Muscle of back (tissue), 11 donors: Measurements from ENCODE around the gene NUDT19. TPM values are rescaled to one million over a fixed set of nuclear protein-coding genes. Genes with fewer than 3 reads are reported as not detected.
A peak's percentile ranks its signal among the peaks of the same experiment; 100 is the strongest.
"Not testable (repeated sequence)": the region's sequence is repeated elsewhere in the genome, so short reads cannot be mapped to it uniquely, and the experiment has no call there.

Source experiments
- DNase-seq, 3 donors: peaks; one replicate each; pipeline versions ENCODE4 v3.0.0 to v3.0.0-alpha.2; 2013
- polyA plus RNA-seq, 10 donors: library from polyadenylated mRNA; unstranded; fragments of 120-200 nt; gene quantifications; one replicate each; pipeline ENCODE4 v1.2.1, GENCODE V29; 2013; ENCODE audit not compliant: insufficient read length in 10 of 10

Gene NUDT19
- polyA plus RNA-seq, 10 donors = 6.2 to 10.6 (median 8.1) TPM

DNA sequence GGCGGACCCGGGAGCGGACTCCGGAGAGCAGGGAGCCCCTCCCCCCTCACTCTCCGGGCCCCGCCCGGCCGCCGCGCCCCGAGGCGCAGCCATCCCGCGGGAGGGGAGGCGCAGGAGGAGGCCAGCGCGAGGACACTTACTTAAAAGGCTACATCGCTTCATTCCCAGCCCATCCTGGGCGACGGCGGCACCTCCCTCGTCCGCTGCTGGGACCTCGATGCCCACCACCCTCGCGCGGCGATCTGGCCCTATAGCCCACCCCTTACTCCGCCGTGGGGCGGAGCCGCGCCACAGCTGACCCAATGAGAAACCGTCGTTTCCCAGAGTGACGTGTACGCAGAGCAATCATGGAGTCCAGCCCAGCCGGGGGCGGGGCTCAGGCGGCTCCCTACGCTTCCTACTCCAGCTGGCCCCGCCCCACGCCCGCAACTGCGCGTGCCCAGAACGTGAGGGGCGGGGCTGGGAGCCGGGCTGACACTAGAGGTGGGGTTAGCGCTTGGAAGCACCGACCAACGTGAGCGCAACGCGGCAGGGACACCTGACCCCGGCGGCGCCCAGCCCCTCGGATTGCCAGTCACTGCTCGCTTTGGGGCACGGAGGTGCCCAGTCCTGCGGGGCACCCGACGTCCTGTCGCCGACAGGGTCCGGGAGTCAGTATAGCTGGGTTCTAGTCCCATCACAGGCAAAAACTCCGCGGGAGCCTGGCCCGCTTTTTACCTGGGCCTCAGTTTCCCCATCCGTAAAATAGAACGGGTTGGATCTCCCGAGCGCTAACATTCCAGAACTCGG, 16.5 kb upstream of the NUDT19 start, which contains the start of gene ANKRD27:
ANKRD27 (minus strand) TSS at position 250 of the 789 bp plus-strand sequence. CDS start 16,165 bp downstream, outside the sequence.
- peak; percentile 99 to 100 (median 99) for DNase-seq

DNA sequence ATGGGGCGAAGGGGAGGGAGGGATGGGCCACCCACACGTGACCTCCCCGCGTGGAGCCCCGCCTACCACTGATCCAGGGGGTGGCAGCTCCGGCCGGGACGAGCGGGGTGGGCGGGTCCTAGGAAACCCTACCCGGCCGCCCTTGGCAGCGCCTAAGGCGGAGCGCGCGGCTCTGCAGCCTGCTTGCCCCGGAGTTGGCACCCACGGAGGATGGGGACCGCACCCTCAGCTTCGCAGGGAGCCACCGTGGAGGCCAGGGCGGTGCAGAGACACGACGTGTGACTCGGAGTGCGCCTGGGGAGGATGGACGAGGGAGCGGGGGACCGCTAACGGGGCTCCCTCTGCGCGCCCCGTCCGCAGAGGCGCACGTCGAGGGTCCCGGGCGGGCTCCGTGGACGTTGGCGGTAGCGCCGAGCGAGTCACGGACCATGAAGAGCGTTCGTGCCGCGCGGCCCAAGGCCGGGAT, 15.9 kb upstream of the NUDT19 start, which contains the start of gene RGS9BP:
RGS9BP (plus strand) TSS at position 129 of the 466 bp plus-strand sequence. CDS start 416 bp downstream, outside the sequence.
- DNase-seq = peak; percentile 44 to 72 (median 63)

DNA sequence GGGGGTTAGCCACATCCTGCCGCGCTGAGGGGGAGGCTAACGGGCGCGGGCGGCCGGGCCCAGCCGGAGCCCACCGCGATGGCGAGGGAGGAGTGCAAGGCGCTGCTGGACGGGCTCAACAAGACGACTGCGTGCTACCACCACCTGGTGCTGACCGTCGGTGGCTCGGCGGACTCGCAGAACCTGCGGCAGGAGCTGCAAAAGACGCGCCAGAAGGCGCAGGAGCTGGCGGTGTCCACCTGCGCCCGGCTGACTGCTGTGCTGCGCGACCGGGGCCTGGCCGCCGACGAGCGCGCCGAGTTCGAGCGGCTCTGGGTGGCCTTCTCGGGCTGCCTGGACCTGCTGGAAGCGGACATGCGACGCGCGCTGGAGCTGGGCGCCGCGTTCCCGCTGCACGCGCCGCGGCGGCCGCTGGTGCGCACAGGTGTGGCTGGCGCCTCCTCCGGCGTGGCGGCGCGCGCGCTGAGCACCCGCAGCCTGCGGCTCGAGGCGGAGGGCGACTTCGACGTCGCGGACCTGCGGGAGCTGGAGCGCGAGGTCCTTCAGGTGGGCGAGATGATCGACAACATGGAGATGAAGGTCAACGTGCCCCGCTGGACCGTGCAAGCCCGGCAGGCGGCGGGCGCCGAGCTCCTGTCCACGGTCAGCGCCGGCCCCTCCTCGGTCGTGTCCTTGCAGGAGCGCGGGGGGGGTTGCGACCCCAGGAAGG, 15.3 kb upstream of the NUDT19 start:
- peak in 1 of 3 donors; percentile 36 for DNase-seq

DNA sequence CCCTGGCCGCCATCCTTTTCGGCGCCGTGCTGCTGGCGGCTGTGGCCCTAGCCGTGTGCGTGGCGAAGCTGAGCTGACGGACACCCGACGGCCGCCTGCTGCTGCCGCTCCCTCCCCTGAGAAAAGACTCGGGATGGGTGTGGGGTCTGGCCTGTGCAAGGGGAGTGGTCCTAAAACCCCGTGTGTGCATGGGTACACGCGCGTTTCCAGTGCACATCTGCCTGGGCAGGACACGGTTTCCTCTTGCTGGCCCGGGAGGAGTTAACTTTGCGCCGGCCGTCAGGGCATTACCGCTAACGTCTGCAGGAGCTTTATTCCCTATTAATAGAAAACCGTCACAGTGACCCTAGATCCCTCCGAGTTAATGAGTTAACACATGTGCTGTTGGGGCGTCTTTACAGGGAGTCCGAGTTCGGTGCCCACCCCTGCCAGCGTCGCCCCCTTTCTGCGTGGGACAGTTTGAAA, 14.7 kb upstream of the NUDT19 start:
- peak in 1 of 3 donors; percentile 13 for DNase-seq

DNA sequence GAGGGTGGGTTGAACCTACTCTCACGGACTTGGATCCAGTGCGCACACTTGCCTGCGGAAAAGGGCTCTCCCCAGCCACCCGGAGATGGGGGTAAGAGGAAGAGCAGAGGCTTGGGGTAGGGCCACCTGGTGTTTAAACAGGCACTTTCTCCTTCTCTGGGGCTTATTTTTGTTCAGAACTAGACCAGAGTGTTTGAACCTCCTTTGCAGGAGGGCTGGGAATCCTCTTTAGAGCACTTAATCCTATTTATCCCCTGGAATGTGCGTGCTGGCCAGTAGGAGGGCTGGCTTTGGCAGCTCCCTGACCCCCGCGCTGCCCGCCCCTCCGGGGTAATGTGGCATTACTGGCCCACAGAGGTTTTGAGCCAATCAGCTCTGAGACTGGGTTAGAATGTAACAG, 14.0 kb upstream of the NUDT19 start:
- peak in 1 of 3 donors; percentile 27 for DNase-seq

DNA sequence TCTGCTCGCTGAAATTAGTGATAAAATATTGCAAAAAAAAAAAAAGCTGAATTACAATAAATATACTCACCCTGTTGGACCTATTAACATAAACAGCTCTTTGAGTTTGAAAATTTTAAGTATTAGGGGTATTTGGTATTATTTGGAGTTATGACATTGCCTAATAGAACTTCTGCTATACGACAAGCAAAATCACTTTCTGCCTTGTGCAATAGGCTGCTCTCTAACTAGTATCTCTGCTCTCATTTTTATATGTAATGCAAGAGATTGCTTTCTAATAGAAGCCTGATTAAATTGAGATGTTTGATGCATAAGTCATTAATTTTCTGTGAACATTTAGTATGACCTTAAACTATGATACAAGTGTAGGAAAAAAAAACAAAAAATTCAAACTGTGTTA, 10.6 kb upstream of the NUDT19 start:
- no peak for DNase-seq

DNA sequence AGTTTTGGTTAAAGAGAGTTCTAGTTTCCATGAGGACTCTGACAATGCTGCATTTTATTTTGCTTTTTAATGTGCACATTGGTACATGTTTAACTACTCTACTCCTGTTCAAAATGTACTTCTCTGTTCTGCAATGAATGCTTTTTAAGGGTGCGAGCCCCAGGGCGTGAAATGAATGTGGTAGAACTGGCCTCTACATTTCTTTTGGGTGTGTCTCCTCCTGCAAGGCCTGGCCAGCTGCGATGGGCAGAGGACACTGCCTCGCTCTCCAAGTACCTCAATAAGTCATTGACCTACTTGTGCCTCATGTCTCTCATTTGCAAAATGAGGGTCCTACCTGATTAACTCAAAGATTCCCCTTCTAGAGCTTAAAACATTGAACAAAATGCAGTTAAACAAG, 9.3 kb upstream of the NUDT19 start:
- DNase-seq = no peak

DNA sequence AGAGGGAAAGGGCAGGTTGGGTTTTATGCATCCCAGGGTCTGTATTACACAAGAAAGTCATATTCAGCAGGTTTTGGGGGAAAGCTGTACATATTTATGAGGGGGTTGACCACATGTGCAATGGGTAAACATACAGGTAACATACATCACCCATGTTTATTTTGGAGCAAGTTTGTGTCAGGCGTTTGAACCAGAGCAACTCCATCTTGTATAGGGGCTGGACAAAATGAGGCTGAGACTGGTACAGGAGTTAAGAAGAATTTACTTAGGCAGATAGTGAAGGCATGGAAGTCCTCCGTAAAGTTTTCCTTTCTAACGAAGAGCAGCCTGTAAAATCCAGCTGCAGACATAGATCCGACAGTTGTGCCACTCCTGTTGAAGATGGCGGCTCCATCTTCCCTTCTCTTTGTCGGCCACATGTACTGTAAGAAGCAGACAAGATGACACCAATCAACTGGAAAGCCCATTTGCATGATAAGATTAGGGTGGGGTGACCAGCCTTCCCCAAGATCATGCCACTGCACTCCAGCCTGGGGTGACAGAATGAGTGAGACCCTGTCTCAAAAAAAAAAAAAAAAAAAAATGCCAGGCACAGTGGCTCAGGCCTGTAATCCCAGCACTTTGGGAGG, 4.7 kb upstream of the NUDT19 start:
- DNase-seq = no peak

DNA sequence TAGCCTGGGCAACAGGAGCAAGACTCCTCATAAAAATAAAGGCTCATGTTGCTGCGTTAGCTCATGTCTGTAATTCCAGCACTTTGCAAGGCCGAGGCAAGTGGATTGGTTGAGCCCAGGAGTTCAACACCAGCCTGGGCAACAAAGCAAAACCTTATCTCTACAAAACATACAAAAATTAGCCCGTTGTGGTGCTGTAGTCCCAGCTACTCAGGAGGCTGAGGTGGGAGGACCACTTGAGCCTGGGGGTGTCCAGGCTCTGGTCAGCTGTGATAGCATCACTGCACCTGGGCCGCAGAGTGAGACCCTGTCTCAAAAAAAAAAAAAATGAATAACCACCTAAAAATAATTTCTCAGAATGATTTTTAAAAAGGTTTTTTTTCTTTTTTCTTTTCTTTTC, 3.9 kb upstream of the NUDT19 start:
- DNase-seq = no peak

DNA sequence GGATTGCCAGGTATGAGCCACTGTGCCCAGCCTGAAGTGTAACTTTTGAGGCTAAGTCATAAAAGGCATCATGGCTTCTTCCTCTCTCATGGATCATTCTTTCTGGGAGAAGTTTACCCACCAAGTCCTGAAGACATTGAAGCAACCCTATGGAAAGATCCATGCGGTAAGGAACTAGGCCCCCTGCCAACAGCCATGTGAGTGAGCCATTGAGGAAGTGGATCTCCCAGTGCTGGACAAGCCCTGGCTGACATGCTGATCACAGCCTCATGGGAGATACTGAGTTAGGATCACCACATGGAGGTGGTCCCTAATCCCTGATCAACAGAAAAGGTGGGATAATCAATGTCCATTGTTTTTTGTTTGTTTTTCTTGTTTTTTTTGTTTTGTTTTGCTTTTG, 3.3 kb upstream of the NUDT19 start:
- peak in 1 of 3 donors; percentile 19 for DNase-seq

DNA sequence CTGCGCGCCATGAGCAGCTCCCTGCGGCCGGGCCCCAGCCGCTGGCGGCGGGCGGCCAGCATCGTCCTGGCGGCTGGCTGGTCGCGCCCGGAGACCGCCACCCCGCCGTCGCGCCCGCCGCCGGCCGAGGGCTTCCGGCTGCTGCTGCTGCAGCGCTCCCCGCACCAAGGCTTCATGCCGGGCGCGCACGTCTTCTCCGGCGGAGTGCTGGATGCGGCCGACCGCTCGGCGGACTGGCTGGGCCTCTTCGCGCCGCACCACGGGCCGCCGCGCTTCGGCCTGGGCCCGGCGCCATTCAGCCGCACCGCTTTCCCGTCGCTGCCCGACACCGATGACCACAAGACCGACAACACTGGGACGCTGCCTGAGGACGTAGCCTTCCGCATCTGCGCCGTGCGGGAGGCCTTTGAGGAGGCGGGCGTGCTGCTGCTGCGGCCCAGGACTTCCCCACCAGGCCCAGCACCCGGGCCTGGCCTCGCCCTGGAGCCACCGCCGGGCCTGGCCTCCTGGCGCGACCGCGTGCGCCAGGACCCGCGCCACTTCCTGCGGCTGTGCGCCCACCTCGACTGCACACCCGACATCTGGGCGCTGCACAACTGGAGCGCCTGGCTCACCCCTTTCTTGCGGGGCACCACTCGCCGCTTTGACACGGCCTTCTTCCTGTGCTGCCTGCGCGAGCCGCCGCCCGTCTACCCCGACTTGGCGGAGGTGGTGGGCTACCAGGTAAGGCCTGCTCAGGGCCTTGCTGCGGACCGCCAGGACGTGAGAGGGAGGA, 518 bp downstream of the NUDT19 start:
- DNase-seq = peak; percentile 47 to 93 (median 79)

DNA sequence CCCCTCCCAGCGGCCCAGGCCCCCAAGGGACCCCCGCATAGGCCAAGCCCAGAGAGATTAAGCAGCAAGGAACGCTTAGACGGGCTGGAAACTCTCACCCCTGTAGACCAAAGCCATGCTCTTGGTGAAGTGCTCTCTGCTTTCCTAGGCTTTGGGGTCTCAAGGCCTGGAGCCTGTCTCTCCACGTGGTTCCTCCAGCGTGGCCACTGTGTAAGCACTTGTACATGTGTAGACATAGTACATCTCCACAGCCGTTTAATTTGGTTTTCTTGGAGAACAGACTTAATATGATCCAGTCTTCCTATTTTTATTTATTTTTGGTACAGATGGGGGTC, 1.1 kb downstream of the NUDT19 start:
- DNase-seq = no peak

DNA sequence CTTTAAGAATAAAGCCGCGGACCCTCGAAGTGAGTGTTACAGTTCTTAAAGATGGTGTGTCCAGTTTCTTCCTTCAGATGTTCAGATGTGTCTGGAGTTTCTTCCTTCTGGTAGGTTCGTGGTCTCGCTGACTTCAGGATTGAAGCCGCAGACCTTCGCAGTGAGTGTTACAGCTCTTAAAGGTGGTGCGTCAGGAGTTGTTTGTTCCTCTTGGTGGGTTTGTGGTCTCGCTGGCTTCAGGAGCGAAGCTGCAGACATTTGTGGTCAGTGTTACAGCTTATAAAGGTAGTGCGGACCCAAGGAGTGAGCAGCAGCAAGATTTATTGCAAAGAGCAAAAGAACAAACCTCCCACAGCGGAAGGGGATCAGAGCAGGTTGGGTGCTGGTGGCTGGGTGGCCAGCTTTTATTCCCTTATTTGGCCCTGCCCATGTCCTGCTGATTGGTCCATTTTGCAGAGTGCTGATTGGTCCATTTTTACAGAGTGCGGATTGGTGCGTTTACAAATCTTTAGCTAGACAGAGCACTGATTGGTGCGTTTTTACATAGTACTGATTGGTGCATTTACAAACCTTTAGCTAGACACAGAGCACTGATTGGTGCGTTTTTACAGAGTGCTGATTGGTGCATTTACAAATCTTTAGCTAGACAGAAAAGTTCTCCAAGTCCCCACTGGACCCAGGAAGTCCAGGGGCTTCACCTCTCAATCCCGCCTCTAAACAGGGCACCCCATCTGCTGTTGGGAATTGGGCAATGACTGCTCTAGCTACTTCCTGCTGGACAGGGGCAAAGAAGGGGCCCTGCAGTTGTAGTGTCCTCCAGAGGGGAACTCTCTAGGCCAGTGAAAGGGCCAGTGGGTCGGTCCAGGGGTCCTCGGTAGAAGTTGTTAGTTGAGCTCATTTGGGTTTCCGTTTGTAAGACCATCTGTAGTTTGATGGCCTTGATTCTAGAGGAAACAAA, 1.8 kb downstream of the NUDT19 start:
- DNase-seq = not testable (repeated sequence)

DNA sequence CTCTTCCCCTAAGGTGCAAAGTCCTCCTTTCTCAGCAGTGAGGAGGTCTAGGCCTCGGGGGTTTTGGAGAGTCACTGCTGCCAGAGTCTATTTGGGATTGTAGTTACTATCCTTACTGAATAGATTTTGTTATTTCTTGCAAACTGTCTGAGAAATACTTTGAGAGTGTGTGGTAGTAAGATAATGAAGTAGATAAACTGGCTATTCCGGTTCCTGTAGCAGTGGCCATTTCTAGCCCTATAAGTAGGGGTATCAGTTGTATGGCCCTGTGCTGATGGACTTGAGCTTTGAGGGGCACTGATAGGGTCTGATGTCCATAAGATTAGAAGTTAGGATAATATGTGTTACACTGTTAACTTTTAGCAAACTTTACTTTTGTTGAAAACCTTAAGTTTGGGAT, 2.7 kb downstream of the NUDT19 start:
- not testable (repeated sequence) for DNase-seq

DNA sequence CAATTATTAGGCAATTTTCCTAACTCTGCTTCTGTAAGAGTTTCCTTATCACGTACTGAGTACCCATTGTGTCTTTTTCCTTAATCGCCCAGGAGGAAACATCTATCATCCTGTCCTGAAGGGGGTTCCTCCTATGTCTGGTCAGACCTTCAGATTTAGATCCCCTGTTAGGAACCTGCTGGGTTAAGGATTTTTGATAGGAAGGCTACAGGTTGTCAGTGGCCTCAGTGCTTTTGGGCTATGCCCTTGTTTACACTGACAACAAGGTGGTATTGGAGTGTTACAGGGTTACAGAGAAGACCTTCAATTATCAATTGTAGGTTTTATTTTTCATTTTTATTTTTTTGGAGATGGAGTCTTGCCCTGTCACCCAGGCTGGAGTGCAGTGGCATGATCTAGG, 3.2 kb downstream of the NUDT19 start:
- not testable (repeated sequence) for DNase-seq

DNA sequence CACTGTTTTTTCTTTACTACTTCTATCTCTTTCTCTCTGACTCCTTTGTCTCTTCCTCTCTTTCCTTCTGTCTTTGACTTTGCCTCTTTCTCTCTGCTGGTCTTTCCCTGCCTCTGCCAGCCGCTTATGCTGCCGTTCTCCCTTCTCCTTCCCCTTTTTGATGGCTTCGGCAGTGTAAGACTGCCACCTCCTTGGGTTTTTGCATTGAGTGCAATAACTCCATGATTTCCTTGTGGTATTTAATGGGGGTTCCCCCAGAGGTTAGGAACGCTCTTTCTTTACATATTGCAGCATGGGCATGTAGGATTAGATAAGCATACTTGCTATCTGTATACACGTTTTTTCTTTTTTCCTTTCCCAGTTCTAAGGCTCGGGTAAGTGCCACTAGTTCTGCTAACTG, 3.9 kb downstream of the NUDT19 start:
- not testable (repeated sequence) for DNase-seq

DNA sequence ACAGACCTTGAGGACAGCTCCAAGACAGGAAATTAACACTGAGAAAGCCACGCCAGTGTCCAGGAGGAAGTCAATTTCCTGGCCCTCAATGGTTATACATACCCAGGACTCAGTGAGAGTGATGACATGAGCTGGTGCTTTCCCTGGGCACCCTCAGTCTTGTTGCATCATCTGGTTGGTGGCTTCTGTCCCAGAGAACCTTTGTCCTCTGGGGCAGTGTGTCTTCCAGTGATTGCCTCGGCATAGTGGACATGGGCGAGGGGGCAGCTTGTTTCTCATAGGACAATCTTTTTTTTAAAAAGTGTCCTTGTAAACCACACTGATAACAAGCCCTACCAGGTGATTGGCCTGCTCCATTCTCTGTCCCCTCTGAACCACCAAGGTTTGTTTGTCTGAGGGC, 5.2 kb downstream of the NUDT19 start:
- DNase-seq = not testable (repeated sequence)

DNA sequence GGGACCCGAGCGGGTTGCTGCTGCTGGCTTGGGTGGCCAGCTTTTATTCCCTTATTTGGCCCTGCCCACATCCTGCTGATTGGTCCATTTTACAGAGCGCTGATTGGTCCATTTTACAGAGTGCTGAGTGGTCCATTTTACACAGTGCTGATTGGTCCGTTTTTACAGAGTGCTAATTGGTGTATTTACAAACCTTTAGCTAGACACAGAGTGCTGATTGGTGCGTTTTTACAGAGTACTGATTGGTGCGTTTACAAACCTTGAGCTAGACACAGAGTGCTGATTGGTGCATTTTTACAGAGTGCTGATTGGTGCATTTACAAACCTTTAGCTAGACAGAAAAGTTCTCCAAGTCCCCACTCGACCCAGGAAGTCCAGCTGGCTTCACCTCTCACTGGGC, 8.5 kb downstream of the NUDT19 start:
- not testable (repeated sequence) for DNase-seq

DNA sequence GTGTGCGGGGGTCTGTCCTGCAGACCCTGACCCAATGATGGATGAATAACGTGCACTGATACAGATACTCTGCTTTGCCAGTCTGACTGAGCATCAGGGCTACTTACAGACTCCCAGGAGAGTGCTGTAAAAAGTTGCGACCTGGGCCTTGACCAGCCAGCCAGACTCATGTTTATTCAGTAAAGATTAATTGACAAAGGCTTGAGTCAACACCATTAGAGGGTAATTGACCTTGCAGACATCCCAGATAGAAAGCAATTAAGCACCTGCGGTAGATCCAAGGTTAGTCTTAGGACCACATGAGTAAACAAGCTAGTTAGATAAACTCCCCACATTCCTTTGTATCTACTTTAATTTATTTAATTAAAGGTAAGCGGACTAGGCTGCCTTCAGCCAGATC, 10.4 kb downstream of the NUDT19 start:
- DNase-seq = no peak

DNA sequence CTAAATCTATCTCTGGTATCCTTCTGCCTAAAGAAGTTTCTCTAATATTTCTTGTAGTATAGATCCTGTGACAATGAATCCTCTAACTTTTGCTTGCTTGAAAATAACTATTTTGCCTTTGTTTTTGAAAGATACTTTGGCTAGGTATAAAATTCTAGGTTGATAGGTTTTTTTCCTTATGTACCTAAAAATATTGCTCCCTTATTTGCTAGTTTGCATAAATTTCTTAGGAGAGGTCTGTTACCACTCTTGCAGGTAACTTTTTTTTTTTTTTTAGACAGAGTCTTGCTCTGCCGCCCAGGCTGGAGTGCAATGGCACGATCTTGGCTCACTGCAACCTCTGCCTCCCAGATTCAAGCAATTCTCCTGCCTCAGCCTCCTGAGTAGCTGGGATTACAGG, 12.4 kb downstream of the NUDT19 start:
- DNase-seq = not testable (repeated sequence)
